Body of pancreas (tissue), 4 donors: ENCODE measurements around the gene SEC24A. TPM values are rescaled to one million over a fixed set of nuclear protein-coding genes. Genes with fewer than 3 reads are reported as not detected.

Experiments
- ATAC-seq: fragments of 150-250 bp; one replicate; pipeline ENCODE4 v1.9.1; 2016
- DNase-seq, 4 donors: peaks; one replicate each; pipeline ENCODE4 v3.0.0-alpha.2; 2019
- H3K27ac ChIP-seq, 4 donors: fragments of 200-600 bp; sonication (generic); 1 replicate in 3 of 4; 2 replicates in 1 of 4; pipeline versions ENCODE4 v1.5.1 to v1.6.1; 2016 to 2019; ENCODE audit warnings: mild to moderate bottlenecking in 1 of 4, mixed read lengths in 1 of 4, moderate library complexity in 1 of 4
- H3K27me3 ChIP-seq, 2 donors: fragments of 200-600 bp; sonication (generic); one replicate each; pipeline ENCODE4 v1.6.0; 2016; ENCODE audit warnings: mild to moderate bottlenecking in 1 of 2
- H3K36me3 ChIP-seq, 2 donors: fragments of 200-600 bp; sonication (generic); replicated peaks in 1 of 2; 2 replicates each; pipeline ENCODE4 v1.5.1; 2016; ENCODE audit warnings: low read depth in 2 of 2; ENCODE audit not compliant: insufficient read depth in 1 of 2
- H3K4me1 ChIP-seq: fragments of 200-600 bp; sonication (generic); one replicate; pipeline ENCODE4 v1.6.0; 2016
- H3K4me3 ChIP-seq, 2 donors: fragments of 200-600 bp; sonication (generic); 1 replicate in 1 of 2; 2 replicates in 1 of 2; pipeline ENCODE4 v1.5.1; 2016 to 2019
- H3K9me3 ChIP-seq, 3 donors: fragments of 200-600 bp; sonication (generic); 1 replicate in 2 of 3; 2 replicates in 1 of 3; pipeline ENCODE4 v1.5.1; 2016
- POLR2A ChIP-seq, 3 donors: fragments of 450-650 bp; IDR thresholded peaks; one replicate each; pipeline ENCODE4 v1.6.1; 2016; ENCODE audit warnings: antibody characterized with exemption in 3 of 3, mild to moderate bottlenecking in 2 of 3
- WGBS, 2 donors: methylation state at CpG; one replicate each; pipeline ENCODE4 v1.1.5; 2017; 5-methylcytosine and 5-hydroxymethylcytosine counted together
- intact Hi-C: fragments of 100-400 bp; cut with DNase I; formaldehyde crosslinking; loops from one replicate; pipeline ENCODE4 v1.15.1; 2023
- small RNA-seq: library from RNA; depleted of rRNA; stranded (forward); fragments of <200 nt; gene quantifications from one replicate; pipeline ENCODE3, GENCODE V24; 2016
- total RNA-seq, 2 donors: library from RNA; depleted of rRNA; stranded (reverse); fragments of >200 nt; gene quantifications; one replicate each; pipeline ENCODE4 v1.1.0, GENCODE V29; 2016
- TF ChIP-seq, protein P1 (sequence below), 7 experiments: fragments of 450-650 bp in 4 of 7; fragments of 200-600 bp in 3 of 7; sonication (generic) in 3 of 7; IDR thresholded peaks; one replicate each; pipeline ENCODE4 v1.5.1; 2016 to 2019; ENCODE audit warnings: antibody characterized with exemption in 7 of 7

SEC24A gene
- total RNA-seq, 2 donors from 2014 or later, result 10.2 to 12.2 TPM

DNA sequence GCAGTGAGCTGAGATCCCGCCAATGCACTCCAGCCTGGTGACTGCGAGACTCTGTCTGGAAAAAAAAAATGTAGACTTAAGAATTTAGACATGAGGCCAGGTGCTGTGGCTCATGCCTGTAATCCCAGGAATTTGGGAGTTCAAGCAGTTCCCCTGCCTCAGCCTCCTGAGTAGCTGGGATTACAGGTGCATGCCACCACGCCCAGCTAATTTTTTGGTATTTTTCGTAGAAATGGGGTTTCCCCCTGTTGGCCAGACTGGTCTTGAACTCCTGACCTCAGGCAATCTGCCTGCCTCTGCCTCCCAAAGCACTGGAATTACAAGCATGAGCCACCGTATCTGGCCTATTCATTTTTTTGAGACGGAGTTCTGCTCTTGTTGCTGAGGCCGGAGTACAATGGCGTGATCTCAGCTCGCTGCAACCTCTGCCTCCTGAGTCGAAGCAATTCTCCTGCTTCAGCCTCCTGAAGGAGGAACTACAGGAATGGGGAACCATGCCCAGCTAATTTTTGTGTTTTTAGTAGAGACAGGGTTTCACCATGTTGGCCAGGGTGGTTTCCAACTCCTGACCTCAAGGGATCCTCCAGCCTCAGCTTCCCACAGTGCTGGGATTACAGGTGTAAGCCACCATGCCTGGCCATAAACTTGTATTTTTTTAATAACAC is 124.0 kb downstream of the SEC24A start:
- Histone ChIP-seq H3K4me1 (no peaks in the 10 kb centered on the region), H3K27ac (no peak overlapping the region), H3K4me3 (no peak overlapping the region), H3K27me3 (no peaks in the 10 kb centered on the region), H3K9me3 (no peaks in the 10 kb centered on the region), H3K36me3 (peaks cover 8 to 54% of the 10 kb centered on the region in 2 donors)
- intact Hi-C loops, result loop anchor here (10.0 kb wide), 1 partner anchor 88 kb away; no protein-coding TSS in a partner anchor
- no peak for TF ChIP-seq POLR2A (IDR thresholded peaks at IDR 0.05)
- TF ChIP-seq, protein P1, sequence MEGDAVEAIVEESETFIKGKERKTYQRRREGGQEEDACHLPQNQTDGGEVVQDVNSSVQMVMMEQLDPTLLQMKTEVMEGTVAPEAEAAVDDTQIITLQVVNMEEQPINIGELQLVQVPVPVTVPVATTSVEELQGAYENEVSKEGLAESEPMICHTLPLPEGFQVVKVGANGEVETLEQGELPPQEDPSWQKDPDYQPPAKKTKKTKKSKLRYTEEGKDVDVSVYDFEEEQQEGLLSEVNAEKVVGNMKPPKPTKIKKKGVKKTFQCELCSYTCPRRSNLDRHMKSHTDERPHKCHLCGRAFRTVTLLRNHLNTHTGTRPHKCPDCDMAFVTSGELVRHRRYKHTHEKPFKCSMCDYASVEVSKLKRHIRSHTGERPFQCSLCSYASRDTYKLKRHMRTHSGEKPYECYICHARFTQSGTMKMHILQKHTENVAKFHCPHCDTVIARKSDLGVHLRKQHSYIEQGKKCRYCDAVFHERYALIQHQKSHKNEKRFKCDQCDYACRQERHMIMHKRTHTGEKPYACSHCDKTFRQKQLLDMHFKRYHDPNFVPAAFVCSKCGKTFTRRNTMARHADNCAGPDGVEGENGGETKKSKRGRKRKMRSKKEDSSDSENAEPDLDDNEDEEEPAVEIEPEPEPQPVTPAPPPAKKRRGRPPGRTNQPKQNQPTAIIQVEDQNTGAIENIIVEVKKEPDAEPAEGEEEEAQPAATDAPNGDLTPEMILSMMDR (IDR thresholded peaks at IDR 0.05), result no peak
- WGBS, 2 donors, result 94% methylated on average over 10 of the region's 10 CpGs
- DNase-seq, result no peak
- no peak for ATAC-seq

DNA sequence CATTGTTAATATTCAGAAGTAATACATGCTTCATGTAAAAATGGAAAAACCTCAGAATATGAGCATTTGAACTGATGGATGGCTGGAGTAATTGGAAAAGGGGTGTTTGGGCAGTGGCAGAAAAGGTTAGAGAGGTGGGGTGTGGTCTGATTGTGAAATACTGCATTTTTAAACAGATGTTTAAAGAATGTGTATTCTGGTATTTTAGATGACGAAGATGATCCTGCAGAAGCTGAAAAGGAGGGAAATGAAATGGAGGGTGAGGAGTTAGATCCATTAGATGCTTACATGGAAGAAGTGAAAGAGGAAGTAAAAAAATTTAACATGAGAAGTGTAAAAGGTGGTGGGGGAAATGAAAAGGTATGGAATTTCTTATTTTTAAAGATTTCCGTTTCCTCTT is 128.8 kb downstream of the SEC24A start:
- no peak overlapping the region for H3K27ac ChIP-seq
- no peaks in the 10 kb centered on the region for H3K4me1 ChIP-seq
- H3K27me3 ChIP-seq, result no peaks in the 10 kb centered on the region
- H3K9me3 ChIP-seq, result no peaks in the 10 kb centered on the region
- intact Hi-C loops, result loop anchor here (10.0 kb wide), 1 partner anchor 93 kb away; no protein-coding TSS in a partner anchor
- H3K36me3 ChIP-seq, result peaks cover 0 to 45% of the 10 kb centered on the region in 2 donors
- no peak for TF ChIP-seq POLR2A (IDR thresholded peaks at IDR 0.05)
- TF ChIP-seq, protein P1 (IDR thresholded peaks at IDR 0.05), result no peak
- H3K4me3 ChIP-seq, result no peak overlapping the region
- ATAC-seq, result no peak
- WGBS, 2 donors, result 87 to 90% methylated on average over 2 of the region's 2 CpGs
- no peak for DNase-seq

Small RNA genes within 50 kb of the gene (small RNA-seq; reads per million reads assigned to genes)
- gene RNU6-1164P (not detected), gene RNU6-1311P (not detected), gene RNU6-757P (not detected)

Other genes with a start within 250 kb of the SEC24A start
- gene CDKN2AIPNL, start 236.9 kb upstream of the SEC24A start, total RNA-seq, result 10 to 100 TPM in 1 of 2 donors, 1 to 10 TPM in 1; 3.0 to 14.5 TPM
- gene JADE2, start 123.1 kb upstream of the SEC24A start, total RNA-seq, result 10 to 100 TPM; 28.0 to 41.0 TPM
- 10 to 100 TPM; 28.3 to 35.9 TPM for gene SAR1B, start 16.0 kb upstream of the SEC24A start, total RNA-seq
- gene CAMLG, start 89.8 kb downstream of the SEC24A start, total RNA-seq, result 10 to 100 TPM in 1 of 2 donors, 1 to 10 TPM in 1; 7.9 to 29.8 TPM
- 10 to 100 TPM; 31.9 to 36.3 TPM for gene DDX46, start 110.0 kb downstream of the SEC24A start, total RNA-seq
- gene C5orf24, start 197.2 kb downstream of the SEC24A start, total RNA-seq, result 10 to 100 TPM; 15.3 to 20.1 TPM
- gene TXNDC15, start 225.6 kb downstream of the SEC24A start, total RNA-seq, result 10 to 100 TPM; 50.4 to 74.5 TPM